ENCODE measurements around the gene SEL1L2. TPM values are rescaled to one million over a fixed set of nuclear protein-coding genes. Genes with fewer than 3 reads are reported as not detected.

Gene SEL1L2
- total RNA-seq, 1 experiment from 2014 or later: not detected

- Histone ChIP-seq H3K36me3 (ENCODE audit: control insufficient read depth, insufficient read depth, low read length) (no peaks in the 10 kb centered on the region), H3K4me1 (no peaks in the 10 kb centered on the region), H3K27me3 (replicated peaks; ENCODE audit: control insufficient read depth, insufficient read depth, low read length) (no peaks in the 10 kb centered on the region; the same call in 1 of the 2 replicates), H3K4me3 (ENCODE audit: low read depth, low read length) (no peak overlapping the region), H3K9me3 (no peaks in the 10 kb centered on the region)
- Mint-ChIP-seq H3K4me3 (ENCODE audit: unreplicated experiment) (no peak overlapping the region), H3K4me1 (ENCODE audit: low read depth, unreplicated experiment) (no peaks in the 10 kb centered on the region), H3K27ac (ENCODE audit: unreplicated experiment) (no peak overlapping the region), H3K36me3 (ENCODE audit: insufficient read depth, unreplicated experiment) (peaks cover 5% of the 10 kb centered on the region), H3K27me3 (ENCODE audit: insufficient read depth, unreplicated experiment) (peaks cover 3% of the 10 kb centered on the region), H3K9me3 (ENCODE audit: unreplicated experiment) (no peaks in the 10 kb centered on the region)
- intact Hi-C loops (cut with micrococcal nuclease; ENCODE audit: unreplicated experiment): no loop called here
- DNase-seq: no peak
- BruUV-seq (replicated peaks): no TSS peak
- TF ChIP-seq CTCF (IDR thresholded peaks at IDR 0.05; ENCODE audit: insufficient read depth in 1 of 2, low read depth in 1 of 2, low read length in 1 of 2, severe bottlenecking in 1 of 2, unreplicated experiment in 1 of 2): no peak
- ChIA-PET CTCF (no interaction called here), POLR2A (no interaction called here)
These were observed 166.0 kb downstream of the SEL1L2 start for GRCh38 chr20:13824459-13824858.

DNA sequence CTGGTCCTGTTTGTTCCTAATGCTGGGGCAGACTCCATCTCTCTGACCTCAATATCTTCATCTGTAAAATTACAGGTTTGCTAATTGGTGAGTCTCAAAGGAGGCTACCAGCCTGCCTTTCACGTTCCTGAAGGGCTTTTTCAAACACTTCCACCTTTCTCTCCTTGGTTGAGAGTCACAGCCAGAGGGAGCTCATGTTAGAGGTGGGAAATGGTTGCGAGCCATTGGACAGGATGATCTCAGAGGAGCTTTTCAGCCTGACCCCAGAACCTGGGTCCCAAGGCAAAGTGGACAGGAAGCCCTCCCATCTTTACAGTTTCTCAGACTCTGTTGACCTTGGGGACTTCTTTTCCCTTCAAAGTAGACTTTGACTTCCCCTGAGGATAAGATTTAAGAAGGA lies 168.0 kb downstream of the SEL1L2 start:
- intact Hi-C loops (cut with micrococcal nuclease; ENCODE audit: unreplicated experiment): no loop called here
- no peak for TF ChIP-seq CTCF (IDR thresholded peaks at IDR 0.05; ENCODE audit: insufficient read depth in 1 of 2, low read depth in 1 of 2, low read length in 1 of 2, severe bottlenecking in 1 of 2, unreplicated experiment in 1 of 2)
- CTCF ChIA-PET: interaction anchor here (0.9 kb wide), 1 partner anchor 232 kb away, joined by 4 read pairs; no protein-coding TSS in a partner anchor
- Mint-ChIP-seq H3K9me3 (ENCODE audit: unreplicated experiment) (no peaks in the 10 kb centered on the region), H3K36me3 (ENCODE audit: insufficient read depth, unreplicated experiment) (peaks cover 5% of the 10 kb centered on the region), H3K27me3 (ENCODE audit: insufficient read depth, unreplicated experiment) (peaks cover 3% of the 10 kb centered on the region), H3K4me1 (ENCODE audit: low read depth, unreplicated experiment) (no peaks in the 10 kb centered on the region), H3K27ac (ENCODE audit: unreplicated experiment) (no peak overlapping the region), H3K4me3 (ENCODE audit: unreplicated experiment) (no peak overlapping the region)
- BruUV-seq (replicated peaks): no TSS peak
- Histone ChIP-seq H3K9me3 (no peaks in the 10 kb centered on the region), H3K36me3 (ENCODE audit: control insufficient read depth, insufficient read depth, low read length) (peaks cover 1% of the 10 kb centered on the region; the same call in 1 of the 2 replicates), H3K27me3 (replicated peaks; ENCODE audit: control insufficient read depth, insufficient read depth, low read length) (no peaks in the 10 kb centered on the region; the same call in 1 of the 2 replicates), H3K4me3 (ENCODE audit: low read depth, low read length) (no peak overlapping the region), H3K4me1 (no peaks in the 10 kb centered on the region)
- no peak for DNase-seq
- POLR2A ChIA-PET: no interaction called here

GRCh38 chr20:13821876-13822275 lies 168.5 kb downstream of the SEL1L2 start:
- Histone ChIP-seq H3K4me1 (no peaks in the 10 kb centered on the region), H3K27me3 (replicated peaks; ENCODE audit: control insufficient read depth, insufficient read depth, low read length) (no peaks in the 10 kb centered on the region; the same call in 1 of the 2 replicates), H3K36me3 (ENCODE audit: control insufficient read depth, insufficient read depth, low read length) (peaks cover 1% of the 10 kb centered on the region; the same call in 1 of the 2 replicates), H3K9me3 (no peaks in the 10 kb centered on the region), H3K4me3 (ENCODE audit: low read depth, low read length) (no peak overlapping the region)
- intact Hi-C loops (cut with micrococcal nuclease; ENCODE audit: unreplicated experiment): no loop called here
- Mint-ChIP-seq H3K4me3 (ENCODE audit: unreplicated experiment) (no peak overlapping the region), H3K36me3 (ENCODE audit: insufficient read depth, unreplicated experiment) (peaks cover 7% of the 10 kb centered on the region), H3K27ac (ENCODE audit: unreplicated experiment) (no peak overlapping the region), H3K9me3 (ENCODE audit: unreplicated experiment) (no peaks in the 10 kb centered on the region), H3K4me1 (ENCODE audit: low read depth, unreplicated experiment) (no peaks in the 10 kb centered on the region), H3K27me3 (ENCODE audit: insufficient read depth, unreplicated experiment) (no peaks in the 10 kb centered on the region)
- TF ChIP-seq CTCF (IDR thresholded peaks at IDR 0.05; ENCODE audit: insufficient read depth in 1 of 2, low read depth in 1 of 2, low read length in 1 of 2, severe bottlenecking in 1 of 2, unreplicated experiment in 1 of 2): no peak
- CTCF ChIA-PET: interaction anchor here (0.9 kb wide), 1 partner anchor 232 kb away, joined by 4 read pairs; no protein-coding TSS in a partner anchor
- DNase-seq: no peak
- no TSS peak for BruUV-seq (replicated peaks)
- POLR2A ChIA-PET: no interaction called here

All from Caco-2 (cell line).